Breast epithelium (tissue), 4 donors: ENCODE results near the gene LCP1. TPM values are rescaled to one million over a fixed set of nuclear protein-coding genes. Genes with fewer than 3 reads are reported as not detected.

Source experiments
- DNase-seq, 2 donors: peaks; one replicate each; pipeline ENCODE4 v3.0.0-alpha.2; 2019; ENCODE audit warnings: low spot score in 2 of 2
- H3K27ac ChIP-seq, 2 donors: fragments of 200-600 bp; sonication (generic) in 1 of 2; one replicate each; pipeline ENCODE4 v1.5.1; 2016 to 2019; ENCODE audit warnings: mild to moderate bottlenecking in 1 of 2
- H3K27me3 ChIP-seq, 2 donors: fragments of 200-600 bp; sonication (generic) in 1 of 2; one replicate each; pipeline versions ENCODE4 v1.5.1 to v1.6.0; 2017 to 2019; ENCODE audit warnings: control low read depth in 1 of 2, mild to moderate bottlenecking in 1 of 2
- H3K36me3 ChIP-seq: fragments of 200-600 bp; one replicate; pipeline ENCODE4 v1.5.1; 2019
- H3K4me1 ChIP-seq, 2 donors: fragments of 200-600 bp; sonication (generic); one replicate each; pipeline ENCODE4 v1.5.1; 2016 to 2019; ENCODE audit warnings: control low read depth in 1 of 2
- H3K4me3 ChIP-seq, 3 donors: fragments of 200-600 bp; sonication (generic); 1 replicate in 2 of 3; 2 replicates in 1 of 3; pipeline ENCODE4 v1.5.1; 2016 to 2019; ENCODE audit warnings: mild to moderate bottlenecking in 3 of 3, moderate library complexity in 2 of 3
- H3K9me3 ChIP-seq, 2 donors: fragments of 200-600 bp; sonication (generic) in 1 of 2; one replicate each; pipeline ENCODE4 v1.5.1; 2016 to 2019; ENCODE audit warnings: control low read depth in 1 of 2
- CTCF ChIP-seq, 3 donors: fragments of 450-650 bp; IDR thresholded peaks; one replicate each; pipeline ENCODE4 v1.5.1; 2016 to 2017; ENCODE audit warnings: antibody characterized with exemption in 3 of 3, mild to moderate bottlenecking in 3 of 3, moderate library complexity in 3 of 3
- POLR2A ChIP-seq: fragments of 450-650 bp; IDR thresholded peaks from one replicate; pipeline ENCODE4 v1.6.1; 2016; ENCODE audit warnings: antibody characterized with exemption, mild to moderate bottlenecking, moderate library complexity
- POLR2AphosphoS5 ChIP-seq, 3 donors: sonication (generic); formaldehyde crosslinking; IDR thresholded peaks; one replicate each; pipeline ENCODE4 v1.6.1; 2017; ENCODE audit warnings: antibody characterized with exemption in 3 of 3
- intact Hi-C: fragments of 100-400 bp; cut with DNase I; formaldehyde crosslinking; loops from one replicate; pipeline ENCODE4 v1.15.1; 2023; ENCODE audit warnings: low total_unique reads
- total RNA-seq, 3 donors: library from RNA; depleted of rRNA; stranded (reverse); fragments of >200 nt; gene quantifications; one replicate each; pipeline ENCODE4 v1.1.0, GENCODE V29; 2016

Gene LCP1
- total RNA-seq, 3 donors from 2014 or later = 28.2 to 94.9 (median 61.3) TPM

GRCh38 chr13:46176756-46177155 lies 5.2 kb downstream of the LCP1 start:
- Histone ChIP-seq H3K9me3 (no peaks in the 10 kb centered on the region), H3K27me3 (no peaks in the 10 kb centered on the region), H3K27ac (no peak overlapping the region), H3K4me3 (no peak overlapping the region), H3K36me3 (no peaks in the 10 kb centered on the region), H3K4me1 (no peaks in the 10 kb centered on the region)
- DNase-seq = no peak
- TF ChIP-seq CTCF (IDR thresholded peaks at IDR 0.05) = no peak
- no peak for TF ChIP-seq POLR2AphosphoS5 (IDR thresholded peaks at IDR 0.05)
- TF ChIP-seq POLR2A = no peak
- intact Hi-C loops = no loop called here

- Histone ChIP-seq H3K9me3 (no peaks in the 10 kb centered on the region), H3K4me3 (no peak overlapping the region), H3K27me3 (no peaks in the 10 kb centered on the region), H3K27ac (no peak overlapping the region), H3K36me3 (no peaks in the 10 kb centered on the region), H3K4me1 (no peaks in the 10 kb centered on the region)
- intact Hi-C loops = no loop called here
- no peak for DNase-seq
- TF ChIP-seq POLR2AphosphoS5 (IDR thresholded peaks at IDR 0.05) (no peak), CTCF (IDR thresholded peaks at IDR 0.05) (no peak), POLR2A (no peak)
Observed at GRCh38 chr13:46173656-46174055, 8.3 kb downstream of the LCP1 start.

DNA sequence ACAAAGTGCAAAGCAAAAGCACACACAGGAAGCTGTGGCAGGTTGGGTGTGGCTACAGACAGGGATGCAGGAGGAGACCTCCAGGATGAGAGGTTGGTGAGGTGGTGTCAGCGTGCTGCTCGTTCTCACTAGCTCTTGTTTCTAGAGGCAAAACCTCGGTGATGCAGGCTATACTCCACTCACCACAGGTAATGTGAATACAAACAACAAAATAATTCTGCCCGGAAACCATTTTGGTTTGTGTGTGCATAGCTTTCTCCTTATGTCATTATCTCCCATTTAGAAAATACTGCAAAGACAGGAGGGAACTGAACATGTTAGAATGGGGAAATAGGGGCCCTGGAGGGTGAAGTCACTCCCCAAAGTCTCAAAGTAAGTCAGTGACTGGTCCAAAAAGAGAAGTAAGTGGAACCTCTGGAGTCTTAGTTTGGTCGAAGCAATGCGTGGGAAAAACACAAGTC lies 9.4 kb downstream of the LCP1 start:
- Histone ChIP-seq H3K27me3 (no peaks in the 10 kb centered on the region), H3K4me3 (no peak overlapping the region), H3K27ac (no peak overlapping the region), H3K4me1 (no peaks in the 10 kb centered on the region), H3K9me3 (no peaks in the 10 kb centered on the region), H3K36me3 (no peaks in the 10 kb centered on the region)
- intact Hi-C loops = no loop called here
- no peak for TF ChIP-seq CTCF (IDR thresholded peaks at IDR 0.05)
- no peak for TF ChIP-seq POLR2A
- TF ChIP-seq POLR2AphosphoS5 (IDR thresholded peaks at IDR 0.05) = no peak
- no peak for DNase-seq

- Histone ChIP-seq H3K4me1 (no peaks in the 10 kb centered on the region), H3K27me3 (no peaks in the 10 kb centered on the region), H3K9me3 (no peaks in the 10 kb centered on the region), H3K27ac (no peak overlapping the region), H3K36me3 (no peaks in the 10 kb centered on the region), H3K4me3 (no peak overlapping the region)
- DNase-seq = no peak
- intact Hi-C loops = no loop called here
- TF ChIP-seq POLR2AphosphoS5 (IDR thresholded peaks at IDR 0.05) (no peak), CTCF (IDR thresholded peaks at IDR 0.05) (no peak), POLR2A (no peak)
Observed at GRCh38 chr13:46171739-46172138, 10.2 kb downstream of the LCP1 start.

DNA sequence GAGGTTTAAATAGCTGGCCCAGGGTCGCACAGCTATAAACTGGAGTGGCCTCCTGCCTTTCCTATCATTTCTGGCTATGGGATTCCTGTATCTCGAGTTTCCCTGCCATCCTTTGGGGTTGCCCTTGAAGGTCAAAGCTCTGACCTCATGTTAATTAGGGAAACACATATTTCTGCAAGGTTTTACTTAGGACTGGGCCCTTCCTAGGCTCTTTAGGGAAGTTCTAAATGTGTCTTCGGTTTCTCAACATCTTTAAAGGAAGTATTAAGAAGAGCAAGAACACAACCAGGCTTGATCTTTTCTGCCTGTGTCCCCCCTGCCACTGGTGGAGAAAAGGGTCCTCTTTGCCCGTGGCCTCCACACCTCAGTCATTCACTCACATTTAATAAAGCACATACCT lies 10.8 kb downstream of the LCP1 start:
- intact Hi-C loops = no loop called here
- H3K36me3 ChIP-seq = no peaks in the 10 kb centered on the region
- no peaks in the 10 kb centered on the region for H3K9me3 ChIP-seq
- no peak for DNase-seq
- peak overlapping the region in 1 of 2 donors; percentile 12 for H3K27ac ChIP-seq
- TF ChIP-seq POLR2A (no peak), CTCF (IDR thresholded peaks at IDR 0.05) (no peak), POLR2AphosphoS5 (IDR thresholded peaks at IDR 0.05) (no peak)
- H3K4me1 ChIP-seq = no peaks in the 10 kb centered on the region
- no peak overlapping the region for H3K4me3 ChIP-seq
- no peaks in the 10 kb centered on the region for H3K27me3 ChIP-seq
